ENCODE data around the gene MARS1.

MARS1 gene

DNA sequence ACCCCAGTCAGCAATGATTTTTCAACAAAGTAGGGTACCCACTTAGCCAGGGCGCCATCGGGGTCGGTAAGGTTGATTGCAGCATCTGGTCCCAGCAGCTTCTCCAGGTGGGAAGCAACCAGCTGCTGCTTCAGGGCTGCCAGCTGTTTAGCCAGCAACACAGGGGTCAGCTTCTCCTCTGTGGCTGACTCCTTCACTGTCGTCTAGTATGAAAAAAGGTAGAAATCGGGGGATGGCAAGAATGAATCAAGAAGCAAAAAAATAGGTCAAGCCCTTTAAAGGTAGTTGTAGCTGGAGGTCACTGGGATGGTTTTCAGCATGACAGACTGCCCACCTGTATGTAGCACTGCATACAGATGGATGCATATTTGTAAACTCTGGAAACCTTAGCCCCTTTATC lies 46.4 kb downstream of the MARS1 start:
- DNase-seq = no peak

DNA sequence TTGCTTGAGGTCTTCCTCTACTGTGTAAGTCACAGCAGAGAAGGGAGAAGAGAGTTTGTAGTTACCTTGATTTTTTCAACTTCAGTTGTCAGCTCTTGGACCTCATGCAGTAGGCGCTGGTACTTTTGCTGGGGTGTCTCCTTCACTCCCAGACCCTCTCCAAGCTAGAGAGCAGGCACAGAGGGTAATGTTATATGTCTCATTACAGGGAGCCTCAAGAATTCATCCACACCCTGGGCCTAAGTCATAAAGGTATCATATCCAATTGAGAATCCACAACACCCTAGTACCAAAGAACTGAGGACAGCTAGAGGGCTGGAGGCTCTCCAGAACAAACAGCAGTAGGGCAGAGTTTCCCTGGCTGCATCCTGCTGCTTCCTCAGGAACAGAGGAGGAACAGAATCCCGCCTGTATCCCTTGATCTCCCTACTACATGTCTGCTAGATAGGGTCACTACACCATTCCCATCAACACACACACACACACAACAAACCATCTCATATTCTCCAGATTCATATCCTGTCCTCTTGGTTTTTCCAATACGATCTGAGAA lies 47.2 kb downstream of the MARS1 start:
- DNase-seq = no peak

DNA sequence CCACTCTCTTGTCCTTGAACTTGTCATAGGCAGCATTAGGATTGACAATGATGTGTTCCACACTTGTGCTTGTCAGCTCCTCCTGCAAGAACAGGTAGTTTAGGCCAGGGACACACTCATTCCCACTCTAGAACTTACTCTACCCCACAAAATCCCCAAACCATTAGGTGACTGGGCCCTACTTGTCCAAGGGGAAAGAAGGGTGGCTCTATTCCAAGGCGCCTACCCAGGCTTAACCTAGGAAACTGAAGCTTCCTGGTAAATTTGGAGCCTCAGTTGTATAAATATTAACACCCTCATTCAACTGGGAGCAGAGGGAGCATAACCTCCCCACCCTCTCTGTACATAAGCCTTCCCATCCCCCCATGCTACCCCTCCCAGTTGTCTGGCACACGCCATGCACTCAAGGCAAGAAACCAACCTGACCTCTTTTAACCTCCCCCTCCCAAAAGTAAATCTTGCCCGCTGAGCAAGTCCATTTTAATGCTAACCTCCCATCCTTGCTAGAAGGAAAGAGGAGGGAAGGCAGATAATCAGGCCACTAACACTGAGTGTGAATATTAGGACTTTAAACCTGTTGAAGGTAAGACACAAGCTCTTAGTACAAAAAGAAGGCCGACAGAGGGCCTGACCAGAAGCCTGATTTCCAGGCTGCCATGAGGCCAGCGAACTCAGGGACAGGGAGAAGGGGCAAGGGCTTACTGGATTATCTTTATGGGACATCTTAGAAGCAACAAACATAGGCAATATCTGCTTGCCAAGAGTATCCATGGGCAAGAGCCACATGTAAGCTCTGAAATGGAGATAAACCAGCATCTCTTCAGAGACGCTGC lies 48.1 kb downstream of the MARS1 start:
- DNase-seq = no peak

DNA sequence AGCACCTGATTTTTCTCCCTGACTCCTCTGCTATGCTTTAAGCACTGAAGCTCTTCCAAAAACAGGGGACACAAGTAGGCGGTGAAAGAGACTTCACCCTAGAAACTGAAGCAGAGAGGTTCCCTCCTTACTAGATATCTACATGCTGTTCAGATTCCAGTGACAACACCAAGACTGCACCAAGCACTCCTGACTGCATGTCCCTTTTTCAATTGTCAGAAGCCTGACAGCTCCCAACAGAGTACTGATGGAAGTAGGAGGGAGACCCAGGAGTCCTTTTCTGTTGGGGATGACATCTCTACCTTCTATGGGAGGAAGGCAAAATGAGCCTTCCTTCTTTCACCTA lies 48.7 kb downstream of the MARS1 start:
- no peak for DNase-seq

DNA sequence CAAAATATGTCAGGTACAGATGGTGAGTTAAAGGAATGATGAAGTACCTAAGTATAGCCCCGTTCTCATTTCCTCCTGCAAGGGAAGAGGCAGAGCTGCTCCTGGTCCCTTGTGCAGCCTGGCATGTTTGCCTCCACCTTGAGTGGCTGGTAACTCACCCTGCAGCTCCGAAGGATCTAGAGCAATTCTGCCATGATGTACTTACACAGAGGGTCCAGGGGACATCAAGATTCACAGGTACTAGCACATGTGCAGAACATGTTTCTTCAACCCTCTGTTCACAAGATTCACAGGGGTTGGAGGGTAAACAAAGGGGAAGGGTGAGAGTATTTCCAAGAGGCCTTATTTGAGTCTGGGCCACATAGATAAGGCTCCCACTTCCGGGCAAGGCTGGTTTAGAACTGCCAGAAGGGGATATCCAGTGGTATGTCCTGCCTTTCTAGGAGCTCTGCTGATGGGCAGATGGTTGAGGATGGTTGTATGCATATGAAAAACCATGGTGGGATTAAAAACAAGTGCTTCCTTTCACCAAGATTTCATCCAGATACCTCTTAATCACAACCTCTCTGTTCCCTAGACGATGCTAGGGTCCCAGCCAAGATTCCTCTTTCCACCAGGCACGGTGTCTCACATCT lies 51.4 kb downstream of the MARS1 start:
- DNase-seq = no peak

DNA sequence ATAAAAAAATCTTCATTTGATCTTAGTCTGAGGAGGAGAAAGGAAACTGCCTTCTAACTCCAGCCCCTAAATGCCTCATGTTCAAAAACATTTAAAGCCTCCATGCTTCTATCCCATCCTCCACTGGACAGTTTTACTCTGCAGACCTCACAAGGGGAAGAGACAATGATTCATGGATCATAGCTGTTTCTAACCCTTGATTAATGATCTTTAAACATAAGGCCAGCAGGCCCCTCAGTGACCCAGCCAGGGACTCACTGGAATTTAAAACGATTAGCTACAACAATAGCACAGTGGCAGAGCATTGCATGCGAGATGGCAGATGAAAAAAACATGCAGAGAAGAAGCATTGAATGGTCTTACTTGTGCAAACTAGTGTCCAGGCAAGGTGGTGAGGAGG lies 53.1 kb downstream of the MARS1 start:
- DNase-seq = peak; percentile 57

DNA sequence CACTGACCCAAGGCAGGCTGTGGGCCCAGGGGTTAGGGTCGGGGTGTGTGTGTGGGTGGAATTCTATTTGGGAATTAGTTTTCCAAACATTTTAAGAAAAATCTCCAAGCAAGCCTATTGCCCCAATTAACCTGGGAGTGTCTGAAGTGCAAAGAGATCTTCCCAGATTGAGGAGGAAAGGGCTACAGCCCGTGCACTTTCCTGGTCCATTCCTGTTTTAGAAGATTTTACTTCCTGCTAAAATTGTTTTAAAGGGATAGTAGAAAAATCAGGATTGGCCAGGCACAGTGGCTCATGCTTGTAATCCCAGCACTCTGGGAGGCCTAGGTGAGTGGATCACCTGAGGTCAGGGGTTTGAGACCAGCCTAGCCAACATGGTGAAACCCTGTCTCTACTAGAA lies 53.8 kb downstream of the MARS1 start:
- DNase-seq = no peak

DNA sequence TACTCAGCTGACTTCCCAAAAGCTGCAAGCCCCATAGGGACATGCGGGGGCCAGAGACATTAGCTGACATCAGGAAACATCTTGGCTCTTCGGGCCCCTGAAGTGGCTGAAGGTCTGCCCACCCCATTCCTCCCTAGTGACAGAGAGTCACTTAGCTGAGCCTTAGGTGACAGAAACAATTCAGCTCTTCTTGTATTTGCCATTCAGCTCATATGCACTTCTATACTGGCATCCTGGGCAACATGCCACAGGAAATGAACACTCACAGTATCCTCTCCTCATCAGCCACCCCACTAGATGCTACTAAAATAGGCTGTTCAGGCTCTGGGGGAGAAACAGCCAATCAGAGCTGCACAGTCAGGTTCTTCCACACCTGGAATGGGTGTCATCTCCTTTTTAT lies 55.7 kb downstream of the MARS1 start:
- DNase-seq = no peak

DNA sequence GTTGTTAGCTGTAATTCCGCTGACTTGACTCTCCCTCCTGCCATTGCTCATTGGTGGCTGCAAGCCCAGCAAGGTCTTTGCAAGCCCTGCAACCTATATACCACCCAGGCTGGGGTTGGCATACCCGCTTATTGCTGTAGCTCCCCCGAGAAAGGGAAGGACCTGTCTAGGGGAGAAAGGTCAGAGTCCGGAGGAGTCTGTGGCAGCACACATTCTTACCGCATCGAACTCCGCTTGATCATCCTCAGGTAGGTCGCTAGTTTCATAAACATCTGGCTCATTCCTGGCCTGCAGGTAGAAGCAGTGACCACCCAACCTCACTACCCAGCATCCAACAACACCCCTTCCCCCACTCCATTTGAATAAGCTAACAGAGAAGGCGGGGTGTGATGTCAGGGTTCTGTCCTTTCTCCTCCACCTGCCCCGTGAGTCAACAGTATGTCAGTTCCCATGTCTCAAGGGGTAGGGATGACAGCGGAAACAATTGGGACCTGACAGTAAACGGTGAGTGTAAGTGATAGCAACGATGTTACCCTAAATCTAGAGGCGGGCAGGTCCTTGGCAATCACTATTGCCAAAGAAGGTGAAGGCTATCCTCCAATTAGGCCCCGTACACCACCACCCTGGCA lies 58.1 kb downstream of the MARS1 start:
- DNase-seq = no peak

DNA sequence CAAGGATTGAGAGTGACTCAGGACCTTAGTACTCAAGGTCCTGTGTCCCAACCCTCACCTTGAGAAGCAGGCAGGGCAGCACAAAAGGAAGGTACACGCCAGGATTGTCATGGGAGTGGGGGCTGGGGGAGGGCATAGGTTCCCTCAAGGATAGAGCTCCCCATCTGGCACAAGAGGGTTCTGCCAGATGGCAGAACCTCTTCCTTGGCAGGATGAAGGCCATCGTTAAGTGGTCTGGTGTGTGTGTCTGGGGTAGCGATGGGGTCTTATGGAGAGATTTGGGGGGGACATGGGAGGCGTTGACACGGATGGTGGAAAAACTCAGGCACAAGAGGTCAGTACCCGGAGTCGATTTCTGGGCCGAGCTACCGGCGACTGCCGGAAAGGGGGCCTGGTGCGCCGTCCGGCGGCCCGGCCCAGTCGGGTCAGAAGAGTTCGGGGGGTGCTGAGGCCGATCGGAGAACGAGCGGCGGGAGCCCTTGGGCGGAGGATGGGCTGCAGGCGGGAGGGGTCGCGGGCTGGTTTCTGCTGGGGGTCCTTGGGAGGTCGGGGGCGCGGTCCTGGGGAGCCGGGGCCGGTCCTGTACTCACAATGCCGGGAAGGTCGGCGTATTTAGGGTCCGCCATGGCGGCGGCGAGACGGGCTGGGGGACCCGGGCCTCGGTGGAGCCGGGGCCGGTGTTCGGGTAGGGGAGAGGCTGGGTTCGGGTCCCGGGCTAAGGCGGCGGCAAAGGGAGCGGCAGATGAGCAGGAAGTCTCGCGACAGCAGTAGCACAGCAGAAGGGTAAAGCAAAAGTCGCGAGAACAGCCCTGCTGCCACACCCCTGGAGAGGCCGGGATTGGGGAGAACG lies 58.8 kb downstream of the MARS1 start, which contains the start of gene DCTN2:
Gene DCTN2, minus strand, starts transcription at position 755 of the 850 bp plus-strand sequence. Its CDS starts 129 bp downstream, at position 626.
- peak; percentile 98 for DNase-seq

DNA sequence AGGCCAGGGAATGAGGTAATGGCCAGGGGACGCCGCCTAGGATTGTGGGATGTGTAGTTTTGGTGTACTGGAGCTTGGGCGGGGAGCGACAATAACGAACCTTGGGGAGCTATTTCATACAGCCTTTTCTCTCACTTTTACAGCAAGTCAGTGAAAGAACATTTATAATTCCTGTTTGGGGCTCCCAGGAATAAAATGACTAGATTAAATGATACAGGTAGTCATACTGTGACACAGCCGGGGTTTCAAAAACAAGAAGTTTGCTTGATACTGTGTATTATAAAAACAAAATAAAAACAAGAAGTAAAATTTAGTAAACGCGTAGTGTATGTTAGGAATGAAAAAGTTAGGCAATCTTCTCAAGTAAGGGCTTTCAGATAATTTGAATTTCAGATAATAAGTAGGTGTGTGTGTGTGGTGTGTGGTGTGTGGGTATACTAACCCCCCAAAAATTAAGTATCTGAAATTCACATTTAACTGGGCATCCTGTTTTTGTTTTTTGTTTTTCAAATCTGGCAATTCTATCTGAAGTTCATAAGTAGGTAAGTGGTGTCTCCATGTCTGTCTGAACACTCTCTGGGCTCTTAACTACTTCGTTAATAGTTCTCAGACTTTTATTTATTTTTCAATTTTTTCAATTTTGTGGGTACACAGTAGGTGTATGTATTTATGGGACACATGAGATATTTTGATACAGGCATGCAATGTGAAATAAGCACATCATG lies 59.6 kb downstream of the MARS1 start:
- no peak for DNase-seq

DNA sequence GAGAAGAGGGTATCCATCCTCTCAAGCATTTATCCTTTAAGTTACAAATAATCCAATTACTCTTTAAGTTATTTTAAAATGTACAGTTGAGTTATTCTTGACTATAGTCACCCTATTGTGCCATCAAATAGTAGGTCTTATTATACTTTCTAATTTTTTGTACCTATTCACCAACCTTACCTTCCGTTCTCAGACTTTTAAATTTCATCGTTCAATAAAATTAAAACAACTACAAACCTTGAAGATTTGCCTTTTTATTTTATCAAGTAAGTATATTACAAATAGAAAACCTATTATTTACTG lies 60.1 kb downstream of the MARS1 start:
- no peak for DNase-seq

DNA sequence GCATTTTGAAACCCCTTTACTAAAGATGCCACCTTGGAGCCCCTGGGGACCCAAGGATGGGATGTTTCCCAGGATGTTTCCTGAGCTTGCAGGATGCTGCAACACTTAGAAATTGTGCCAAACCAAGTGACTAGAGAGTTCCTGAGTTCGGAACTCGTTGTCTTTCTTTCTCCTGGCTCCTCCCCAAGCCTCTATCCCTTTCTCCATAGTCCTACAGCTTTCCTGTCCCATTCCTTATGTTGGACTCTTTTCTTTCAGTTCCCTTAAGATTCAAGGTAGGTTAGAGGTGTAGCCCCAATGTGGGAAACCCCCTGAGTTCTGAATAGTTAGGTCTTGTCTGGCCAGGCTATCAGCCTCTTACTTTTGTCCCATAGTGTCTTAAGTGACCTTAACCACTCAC lies 60.6 kb downstream of the MARS1 start:
- DNase-seq = no peak

DNA sequence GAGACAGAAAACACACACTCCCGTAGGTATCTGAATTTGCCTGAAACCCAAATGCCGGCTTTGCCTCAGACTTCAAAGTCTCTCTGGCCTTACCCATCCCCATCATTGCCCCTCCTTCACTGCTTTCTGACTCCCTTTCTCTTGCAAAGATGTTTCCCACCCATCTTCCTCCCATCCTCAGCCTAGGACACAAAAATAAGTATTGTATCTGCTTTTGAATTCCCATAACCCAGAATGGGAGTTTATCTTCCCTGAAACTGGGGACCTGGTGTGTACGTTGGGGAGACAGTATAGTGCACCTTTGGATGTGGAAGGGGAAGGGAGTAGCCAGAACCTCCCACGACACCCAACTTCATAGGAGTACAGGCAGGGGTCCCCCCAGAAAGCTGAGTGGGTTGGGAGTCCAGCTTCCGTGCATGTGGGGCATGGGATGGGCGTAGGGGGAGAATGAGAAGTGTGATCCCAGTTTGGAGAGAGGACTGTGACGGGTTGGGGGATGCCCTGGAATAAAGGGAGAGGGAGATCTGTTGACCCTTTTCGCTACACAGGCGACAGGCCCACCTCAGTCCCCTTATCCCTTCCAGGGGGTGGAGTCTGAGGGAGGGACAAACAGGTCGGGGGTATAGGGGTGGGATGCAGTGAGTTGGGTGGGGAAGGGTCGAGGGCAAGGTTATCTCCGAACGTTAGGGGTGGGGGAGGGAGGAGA lies 61.5 kb downstream of the MARS1 start:
- no peak for DNase-seq

DNA sequence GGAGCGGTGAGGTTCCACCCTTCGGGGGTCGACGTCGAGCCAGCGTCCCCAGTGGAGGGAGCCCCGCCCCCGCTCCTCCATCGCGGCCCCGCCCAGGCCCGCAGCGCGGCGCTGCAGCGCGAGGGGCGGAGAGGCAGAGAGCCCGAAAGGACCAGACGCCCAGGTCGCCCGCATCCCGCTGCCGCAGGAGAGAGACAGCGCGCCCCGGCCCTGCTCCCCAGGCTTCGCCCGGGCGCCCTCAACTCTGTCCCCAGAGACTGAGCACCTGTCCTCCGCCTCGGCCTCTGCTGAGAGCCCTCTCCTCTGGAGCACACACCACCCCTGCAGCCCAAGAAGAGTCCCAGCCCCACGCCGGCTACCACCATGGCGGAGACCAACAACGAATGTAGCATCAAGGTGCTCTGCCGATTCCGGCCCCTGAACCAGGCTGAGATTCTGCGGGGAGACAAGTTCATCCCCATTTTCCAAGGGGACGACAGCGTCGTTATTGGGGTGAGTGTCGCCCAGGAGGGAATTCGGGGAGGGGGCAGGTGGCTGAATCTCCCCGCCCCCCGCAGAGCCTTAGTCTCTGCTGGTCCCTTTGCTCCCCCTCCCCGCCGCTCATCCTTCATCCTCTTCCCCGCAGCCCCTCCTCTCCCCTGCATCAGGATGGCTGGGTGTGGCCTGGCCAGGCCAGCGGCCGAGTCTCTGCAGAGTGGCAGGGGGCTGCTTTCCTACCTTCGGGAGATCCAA lies 62.2 kb downstream of the MARS1 start, which contains the start of gene KIF5A:
Gene KIF5A, plus strand, starts transcription at position 136 of the 732 bp plus-strand sequence. Its CDS starts 228 bp downstream, at position 364.
- no peak for DNase-seq

DNA sequence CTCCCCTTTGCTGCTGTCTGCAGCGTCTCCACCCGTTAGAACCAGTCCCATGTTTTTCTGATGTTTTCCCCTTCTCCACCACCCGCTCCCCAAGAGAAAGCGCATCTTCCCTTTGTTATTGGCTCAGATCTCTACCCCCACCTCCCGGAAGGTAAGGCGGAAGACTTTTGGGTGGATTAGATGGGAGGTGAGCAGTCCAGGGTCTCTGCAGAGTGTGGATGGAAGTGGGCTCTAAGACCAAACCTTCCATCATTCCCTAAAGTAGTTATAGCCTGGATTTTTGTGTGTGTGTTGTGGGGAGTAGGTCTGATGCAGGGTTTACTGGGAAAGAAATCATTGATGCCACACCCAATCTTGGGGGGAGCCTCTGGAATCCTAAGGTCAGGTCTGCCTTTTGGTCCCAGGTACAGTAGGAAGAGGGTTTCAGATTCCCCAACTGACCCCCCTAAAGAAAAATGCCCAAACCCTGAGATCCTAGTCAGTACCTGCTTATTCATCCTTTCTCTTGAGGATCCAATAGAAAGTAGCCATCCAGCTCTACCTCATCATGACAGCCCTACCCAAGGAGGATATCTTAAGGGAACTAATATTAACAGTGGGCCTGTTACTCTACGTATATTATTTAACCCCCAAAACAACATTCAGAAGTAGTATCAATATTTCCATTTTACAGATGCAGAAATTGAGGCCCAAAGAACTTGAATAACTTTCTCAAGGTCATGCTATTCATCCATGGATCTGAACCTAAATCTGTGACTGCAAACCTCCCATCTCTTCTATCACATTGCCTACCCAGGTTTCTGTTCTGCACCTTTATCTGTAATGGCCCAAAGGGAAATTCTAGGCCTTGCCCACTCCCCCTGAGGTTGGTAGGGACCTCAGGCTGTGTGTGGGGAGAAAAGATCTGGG lies 63.0 kb downstream of the MARS1 start:
- DNase-seq = no peak

DNA sequence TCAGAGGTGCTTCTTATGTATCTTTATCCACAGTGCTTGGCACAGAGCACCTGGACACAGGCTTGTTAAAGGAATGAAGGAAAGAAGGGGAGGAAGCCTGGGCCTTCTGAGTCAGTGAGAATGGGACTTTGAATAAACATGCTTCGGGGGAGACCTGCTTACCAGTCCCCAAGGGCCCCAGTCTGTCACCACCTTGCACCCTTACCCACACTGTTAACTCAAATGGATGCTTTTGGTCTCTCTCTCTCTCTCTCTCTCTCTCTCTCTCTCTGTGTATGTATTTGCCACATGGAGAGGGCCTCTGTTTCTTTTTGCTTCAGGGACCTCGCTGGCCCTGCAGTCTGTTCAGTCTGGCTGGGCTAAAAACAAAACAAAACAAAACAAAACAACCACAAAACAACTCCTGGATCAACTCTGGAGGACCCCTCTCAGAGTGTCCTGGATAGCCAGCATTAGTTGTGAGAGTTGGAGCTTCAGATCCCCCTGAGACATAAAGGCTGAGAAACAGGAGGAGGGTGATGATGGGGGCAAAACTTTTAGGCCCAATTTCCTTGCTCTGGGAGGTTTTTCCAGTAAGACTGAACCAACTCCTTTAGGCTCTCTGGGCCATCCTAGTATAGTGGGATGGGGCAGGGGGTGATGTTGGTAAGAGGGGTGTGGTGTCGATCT lies 63.9 kb downstream of the MARS1 start:
- no peak for DNase-seq

DNA sequence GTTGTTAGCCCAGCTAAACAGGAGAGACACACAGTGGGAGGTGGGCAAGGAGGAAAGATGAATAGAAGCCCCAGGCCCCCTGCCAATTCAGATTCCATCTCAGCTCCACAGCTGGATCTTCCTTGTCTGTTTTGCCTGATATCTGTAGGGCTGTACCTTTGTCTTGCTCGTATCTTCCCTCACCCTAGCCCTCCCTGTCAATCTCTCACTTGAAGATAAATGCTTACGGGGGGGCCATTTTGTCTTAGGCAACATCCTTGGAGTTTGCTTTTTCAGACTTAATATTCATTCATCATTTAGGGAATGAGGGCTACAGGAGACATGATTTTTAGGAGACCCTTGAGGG lies 64.4 kb downstream of the MARS1 start:
- DNase-seq = no peak

DNA sequence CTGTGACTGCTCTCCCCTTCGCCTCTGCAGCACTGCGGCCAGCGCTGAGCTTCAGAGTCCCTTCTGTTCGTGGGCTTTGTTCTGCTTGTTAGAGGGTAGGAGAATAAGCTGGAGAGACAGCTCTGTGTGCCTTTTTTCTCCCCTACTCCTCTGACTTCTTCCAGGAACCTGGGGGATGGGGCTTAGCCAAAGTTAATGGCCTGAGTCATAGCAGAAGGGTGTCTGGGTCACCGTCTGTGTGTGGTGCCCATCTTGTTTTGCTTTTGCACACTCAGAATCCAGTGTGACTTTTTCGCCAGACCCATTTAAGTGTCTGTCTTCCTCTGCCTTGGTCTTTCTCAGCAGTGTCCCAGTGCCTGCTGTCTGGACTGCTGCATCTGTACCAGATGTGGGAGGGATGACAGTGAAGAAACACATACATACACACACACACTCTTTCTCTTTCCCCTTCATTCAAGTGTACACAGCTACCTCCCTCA lies 65.0 kb downstream of the MARS1 start:
- DNase-seq = peak; percentile 56
